ENCODE data around the gene CMC1. TPM values are rescaled to one million over a fixed set of nuclear protein-coding genes. Genes with fewer than 3 reads are reported as not detected.
A peak's percentile ranks its signal among the peaks of the same experiment; 100 is the strongest.

CMC1 gene
- total RNA-seq, 3 donors from 2014 or later, result 23.7 to 23.9 (median 23.7) TPM

DNA sequence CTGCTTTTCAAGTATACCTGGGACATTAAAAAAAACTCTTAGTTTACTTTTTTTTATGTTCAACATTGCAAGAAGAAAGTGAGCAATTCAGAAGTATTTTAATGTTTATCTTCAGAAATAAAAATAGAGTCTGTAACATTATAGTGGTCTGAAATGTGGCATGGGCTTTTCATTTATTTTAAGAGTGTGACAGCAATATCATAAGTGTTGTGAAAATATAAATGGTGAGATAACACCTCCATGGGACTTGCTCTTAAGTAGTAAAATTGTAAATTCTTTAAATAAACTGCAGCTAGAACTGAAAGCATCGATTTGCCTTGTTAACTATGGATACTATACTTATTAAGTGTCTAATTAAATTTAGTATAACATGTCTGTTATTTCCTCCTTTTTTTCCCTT, 58.3 kb downstream of the CMC1 start:
- Mint-ChIP-seq H3K4me1 (ENCODE audit: low read depth) (peaks cover 7% of the 10 kb centered on the region), H3K9me3 (no peaks in the 10 kb centered on the region), H3K4me3 (no peak overlapping the region), H3K27me3 (ENCODE audit: low read depth) (no peaks in the 10 kb centered on the region), H3K36me3 (ENCODE audit: insufficient read depth) (peaks cover 3% of the 10 kb centered on the region)
- ATAC-seq, result no peak
- no peak for DNase-seq

DNA sequence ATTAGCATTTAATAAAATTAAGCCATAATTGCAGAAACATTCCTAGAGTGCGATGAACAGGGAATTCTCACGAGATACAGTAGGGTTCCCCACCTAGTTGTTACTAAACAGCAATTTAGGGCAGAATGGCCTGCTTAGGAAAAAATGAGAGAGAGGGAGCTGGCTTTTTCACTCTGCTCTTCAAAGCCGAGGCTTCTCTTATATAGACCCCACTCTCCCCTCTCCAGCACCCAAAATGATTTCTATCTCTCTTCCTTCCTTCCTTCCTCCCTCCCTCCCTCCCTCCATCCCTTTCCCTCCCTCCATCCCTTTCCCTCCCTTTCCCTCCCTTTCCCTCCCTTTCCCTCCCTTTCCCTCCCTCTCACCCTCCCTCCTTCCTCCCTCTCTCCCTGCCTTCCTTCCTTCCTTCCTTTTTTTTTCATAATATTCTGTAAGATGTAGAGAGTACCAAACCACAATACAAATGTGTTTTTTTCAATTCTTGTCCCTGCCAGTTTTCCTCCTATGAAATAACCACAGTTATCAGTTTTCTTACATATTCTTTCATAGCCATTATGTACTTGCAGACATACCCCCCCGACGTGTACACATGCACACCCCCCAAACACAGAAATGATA, 59.0 kb downstream of the CMC1 start:
- DNase-seq, result no peak
- ATAC-seq, result no peak
- Mint-ChIP-seq H3K4me1 (ENCODE audit: low read depth) (peaks cover 5% of the 10 kb centered on the region), H3K9me3 (no peaks in the 10 kb centered on the region), H3K4me3 (no peak overlapping the region), H3K27me3 (ENCODE audit: low read depth) (no peaks in the 10 kb centered on the region), H3K36me3 (ENCODE audit: insufficient read depth) (peaks cover 9% of the 10 kb centered on the region)

DNA sequence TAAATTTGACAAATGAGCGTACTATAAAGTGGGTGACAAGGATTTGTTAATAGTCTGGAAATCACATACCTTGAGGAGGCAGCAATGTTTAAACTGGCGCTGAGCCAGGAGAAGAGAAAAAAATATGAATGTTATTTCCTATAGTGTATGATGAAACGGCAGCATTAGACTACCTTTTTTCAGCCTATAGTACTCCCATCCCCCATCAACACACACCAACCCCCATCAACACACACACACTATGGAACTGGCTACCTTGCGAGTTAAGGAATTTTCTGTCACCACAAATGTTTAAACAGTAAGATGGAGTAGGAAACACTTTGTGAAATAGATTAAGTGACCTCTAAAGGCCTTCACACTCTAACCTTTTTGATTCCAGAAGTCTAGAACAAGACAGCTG, 60.3 kb downstream of the CMC1 start:
- H3K4me3 Mint-ChIP-seq, result no peak overlapping the region
- peaks cover 10% of the 10 kb centered on the region for H3K36me3 Mint-ChIP-seq (ENCODE audit: insufficient read depth)
- no peaks in the 10 kb centered on the region for H3K9me3 Mint-ChIP-seq
- DNase-seq, result no peak
- no peak for ATAC-seq
- H3K4me1 Mint-ChIP-seq (ENCODE audit: low read depth), result no peaks in the 10 kb centered on the region
- no peaks in the 10 kb centered on the region for H3K27me3 Mint-ChIP-seq (ENCODE audit: low read depth)

DNA sequence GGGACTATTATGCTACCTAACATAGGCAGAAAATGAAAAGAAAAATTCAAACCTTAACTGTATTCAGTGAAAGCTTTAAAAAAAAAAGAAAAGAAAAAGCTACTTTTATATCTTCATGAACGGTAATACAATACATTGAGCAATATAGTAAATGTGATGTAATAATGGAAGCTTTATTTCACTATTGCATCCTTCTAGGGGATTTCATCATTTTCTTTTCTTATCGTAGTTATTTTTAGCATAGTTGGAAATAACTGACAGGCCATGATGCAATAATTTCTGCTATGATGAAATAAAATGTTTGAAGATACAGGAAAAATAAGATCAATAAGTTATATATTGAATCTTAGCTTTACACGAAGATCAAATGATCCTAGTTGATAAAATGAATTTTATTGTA, 66.8 kb downstream of the CMC1 start:
- Mint-ChIP-seq H3K27me3 (ENCODE audit: low read depth) (no peaks in the 10 kb centered on the region), H3K4me3 (no peak overlapping the region), H3K4me1 (ENCODE audit: low read depth) (no peaks in the 10 kb centered on the region), H3K36me3 (ENCODE audit: insufficient read depth) (peaks cover 8% of the 10 kb centered on the region), H3K9me3 (no peaks in the 10 kb centered on the region)
- no peak for ATAC-seq
- no peak for DNase-seq

DNA sequence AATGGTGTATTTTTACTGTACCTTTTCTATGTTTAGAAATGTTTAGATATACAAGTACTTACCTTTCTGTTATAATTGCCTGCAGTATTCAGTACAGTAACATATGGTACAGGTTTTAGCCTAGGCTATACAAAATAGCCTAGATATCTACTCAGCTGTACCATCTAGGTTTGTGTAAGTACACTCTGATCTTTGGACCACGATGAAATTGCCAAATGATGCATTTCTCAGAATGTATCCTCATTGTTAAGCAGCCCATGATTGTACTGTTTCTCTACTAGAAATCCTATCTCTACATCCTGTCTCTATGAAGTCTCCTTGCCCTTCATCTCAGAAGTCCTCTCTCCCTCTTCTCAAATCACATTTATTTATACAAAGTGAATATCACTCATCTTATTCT, 74.3 kb downstream of the CMC1 start:
- Mint-ChIP-seq H3K4me1 (ENCODE audit: low read depth) (peaks cover 4% of the 10 kb centered on the region), H3K9me3 (no peaks in the 10 kb centered on the region), H3K27me3 (ENCODE audit: low read depth) (no peaks in the 10 kb centered on the region), H3K4me3 (no peak overlapping the region), H3K36me3 (ENCODE audit: insufficient read depth) (peaks cover 10% of the 10 kb centered on the region)
- DNase-seq, result no peak
- ATAC-seq, result no peak

DNA sequence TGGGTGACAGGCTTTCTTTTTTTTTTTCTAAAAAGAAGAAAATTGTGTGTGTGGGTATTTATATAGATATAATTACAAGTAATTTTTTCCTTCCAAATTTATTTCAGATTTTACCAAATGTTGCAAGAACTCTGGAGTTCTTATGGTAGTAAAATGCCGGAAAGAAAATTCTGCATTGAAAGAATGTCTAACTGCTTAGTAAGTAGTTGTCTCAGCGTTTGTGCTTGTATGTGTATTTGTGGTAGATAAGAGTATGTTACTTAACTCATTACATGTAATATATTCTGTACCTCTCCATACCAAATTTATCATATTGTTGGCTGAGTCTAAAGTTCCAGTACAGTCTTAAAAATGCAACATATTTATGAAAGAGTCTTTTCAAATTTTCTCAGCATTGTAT, 74.8 kb downstream of the CMC1 start:
- Mint-ChIP-seq H3K36me3 (ENCODE audit: insufficient read depth) (peaks cover 14% of the 10 kb centered on the region), H3K27me3 (ENCODE audit: low read depth) (no peaks in the 10 kb centered on the region), H3K4me3 (no peak overlapping the region), H3K9me3 (no peaks in the 10 kb centered on the region), H3K4me1 (ENCODE audit: low read depth) (peaks cover 7% of the 10 kb centered on the region)
- DNase-seq, result no peak
- no peak for ATAC-seq

DNA sequence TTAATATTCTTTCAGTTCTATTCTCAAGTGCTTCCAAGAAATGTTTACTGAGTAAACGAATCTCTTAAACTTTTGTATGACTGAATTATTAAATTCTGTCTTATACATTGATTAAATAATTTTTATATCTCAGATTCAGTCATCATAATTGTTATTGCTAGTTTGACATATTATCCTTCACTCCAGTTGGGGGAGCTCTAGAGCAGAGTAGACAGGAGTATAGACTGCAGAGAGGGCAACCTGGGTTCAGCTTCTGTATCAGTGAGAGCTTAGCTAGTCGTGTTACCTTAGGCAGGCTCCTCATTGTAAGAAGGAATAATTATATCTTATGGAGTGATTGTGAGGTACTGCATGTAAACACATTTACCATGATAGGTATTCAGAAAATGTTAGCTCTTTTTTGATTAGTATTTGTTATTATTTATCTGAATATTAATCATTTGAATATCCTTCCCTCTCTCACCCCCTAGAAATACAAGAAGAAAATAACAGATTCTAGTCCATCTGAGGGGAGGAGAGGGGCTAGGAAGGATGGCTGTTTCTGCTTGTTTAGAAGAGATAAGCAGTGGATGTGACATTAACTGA, 76.1 kb downstream of the CMC1 start:
- Mint-ChIP-seq H3K27me3 (ENCODE audit: low read depth) (no peaks in the 10 kb centered on the region), H3K4me3 (no peak overlapping the region), H3K4me1 (ENCODE audit: low read depth) (peaks cover 7% of the 10 kb centered on the region), H3K36me3 (ENCODE audit: insufficient read depth) (peaks cover 15% of the 10 kb centered on the region), H3K9me3 (no peaks in the 10 kb centered on the region)
- ATAC-seq (peak; percentile 90), DNase-seq (peak; percentile 8)

DNA sequence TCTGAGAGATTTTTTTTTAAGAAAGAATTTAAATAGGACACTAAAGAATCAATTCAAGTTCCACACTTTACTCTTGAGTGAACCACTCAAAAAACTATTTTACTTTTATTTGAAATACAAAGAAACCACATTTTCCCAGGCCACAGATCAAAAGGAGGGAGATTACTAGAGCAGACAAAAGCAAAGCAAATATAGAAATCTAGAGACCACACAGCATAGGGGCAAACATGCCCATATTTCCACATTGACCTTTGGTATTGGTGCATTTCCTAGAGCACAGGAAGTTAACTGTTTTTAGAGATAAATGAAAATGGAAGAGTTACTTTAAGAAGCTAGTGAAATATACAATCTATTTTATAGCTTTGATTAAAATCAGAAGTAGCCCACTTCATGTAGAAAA, 79.6 kb downstream of the CMC1 start:
- no peaks in the 10 kb centered on the region for H3K9me3 Mint-ChIP-seq
- ATAC-seq (no peak), DNase-seq (no peak)
- H3K4me1 Mint-ChIP-seq (ENCODE audit: low read depth), result peaks cover 15% of the 10 kb centered on the region
- peaks cover 24% of the 10 kb centered on the region for H3K36me3 Mint-ChIP-seq (ENCODE audit: insufficient read depth)
- H3K4me3 Mint-ChIP-seq, result no peak overlapping the region
- H3K27me3 Mint-ChIP-seq (ENCODE audit: low read depth), result no peaks in the 10 kb centered on the region

DNA sequence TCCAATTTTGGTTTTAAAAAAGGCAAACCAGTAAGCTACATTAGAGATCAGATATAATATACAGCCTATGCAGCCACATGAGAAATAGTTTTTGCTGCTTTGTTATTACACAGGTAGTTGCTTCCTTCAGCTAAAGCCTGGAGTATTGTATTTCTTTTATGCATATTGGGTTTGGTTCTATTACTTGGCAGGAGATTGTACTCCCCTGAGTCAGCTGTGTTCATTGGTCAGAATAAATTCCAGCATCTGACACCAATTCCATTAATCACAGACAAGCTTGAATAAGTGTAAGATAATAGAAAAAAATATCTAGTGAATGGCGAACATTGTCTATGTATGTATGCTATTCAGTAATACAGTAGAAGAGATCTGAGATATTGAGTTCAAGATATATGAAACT, 81.0 kb downstream of the CMC1 start:
- Mint-ChIP-seq H3K4me1 (ENCODE audit: low read depth) (peaks cover 27% of the 10 kb centered on the region), H3K27me3 (ENCODE audit: low read depth) (no peaks in the 10 kb centered on the region), H3K4me3 (no peak overlapping the region), H3K9me3 (no peaks in the 10 kb centered on the region), H3K36me3 (ENCODE audit: insufficient read depth) (peaks cover 24% of the 10 kb centered on the region)
- DNase-seq, result no peak
- ATAC-seq, result no peak

DNA sequence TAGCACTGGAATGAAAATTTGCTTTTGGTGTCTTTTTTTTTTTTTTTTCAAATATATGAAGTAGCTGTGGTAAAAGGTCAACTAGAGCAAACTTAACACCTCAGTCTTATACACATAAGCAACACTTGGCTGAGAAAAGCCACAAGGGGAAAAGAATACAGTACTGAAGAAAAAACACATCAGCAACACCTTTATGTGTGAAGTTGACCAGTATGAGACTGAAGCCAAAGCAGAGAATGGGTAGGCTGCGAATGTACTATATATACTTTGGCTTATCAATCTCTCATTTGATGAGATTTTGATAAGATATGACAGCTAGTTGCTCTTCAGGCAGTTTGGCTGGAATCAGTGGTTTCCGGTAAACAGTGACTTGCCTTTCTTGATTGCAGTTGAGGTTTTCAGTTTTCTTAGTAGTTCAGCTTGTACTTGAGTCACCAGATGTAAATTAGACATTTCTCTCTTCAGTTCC, 85.1 kb downstream of the CMC1 start:
- Mint-ChIP-seq H3K4me3 (no peak overlapping the region), H3K36me3 (ENCODE audit: insufficient read depth) (peaks cover 10% of the 10 kb centered on the region), H3K27me3 (ENCODE audit: low read depth) (no peaks in the 10 kb centered on the region), H3K9me3 (no peaks in the 10 kb centered on the region), H3K4me1 (ENCODE audit: low read depth) (peaks cover 24% of the 10 kb centered on the region)
- DNase-seq, result peak; percentile 13
- peak; percentile 92 to 93 for ATAC-seq

DNA sequence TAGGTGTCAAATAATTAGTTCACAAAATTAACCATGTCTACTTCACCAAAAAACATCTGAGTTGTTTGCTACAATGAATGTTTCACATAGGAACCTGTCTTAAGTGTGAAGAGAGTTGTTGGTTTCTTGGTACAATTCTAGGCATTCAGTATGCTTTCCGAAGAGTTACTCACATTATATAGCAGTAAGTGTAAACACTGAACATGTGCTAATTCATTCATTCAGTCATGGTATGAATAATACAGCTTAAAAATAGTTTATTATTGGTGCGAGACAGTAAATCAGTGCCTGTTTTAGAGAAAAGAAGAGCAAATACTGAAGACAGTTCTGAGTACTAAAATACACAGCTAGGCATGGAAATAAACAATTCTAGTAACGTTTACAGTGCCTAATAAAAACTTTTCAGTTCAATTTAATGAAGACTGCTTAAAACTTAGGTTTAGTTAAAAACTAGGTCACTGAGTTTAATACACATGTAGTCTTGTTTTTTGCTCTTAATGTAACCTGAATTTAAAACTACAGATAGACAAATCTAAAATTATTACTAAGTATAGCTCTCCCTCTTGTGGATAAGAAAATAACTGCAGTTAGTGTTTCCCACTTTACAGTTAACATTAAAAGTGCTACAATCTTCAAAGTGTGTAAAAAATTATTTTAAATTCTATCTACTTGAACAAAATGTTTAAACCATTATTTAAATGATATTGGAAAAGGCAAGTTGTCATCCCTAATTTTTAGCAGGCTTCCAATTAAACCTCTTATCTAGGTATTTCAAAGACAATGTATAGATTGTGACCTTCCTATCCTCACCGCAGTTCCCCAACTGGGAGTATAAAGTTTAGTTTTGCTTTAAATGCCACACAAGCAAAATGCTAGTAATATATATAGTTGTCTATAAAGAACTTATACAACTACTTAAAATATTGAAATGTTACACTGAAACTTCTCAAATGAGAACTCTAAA, 87.1 kb downstream of the CMC1 start:
- H3K36me3 Mint-ChIP-seq (ENCODE audit: insufficient read depth), result peaks cover 8% of the 10 kb centered on the region
- no peak for DNase-seq
- no peak for ATAC-seq
- H3K27me3 Mint-ChIP-seq (ENCODE audit: low read depth), result no peaks in the 10 kb centered on the region
- H3K4me3 Mint-ChIP-seq, result no peak overlapping the region
- no peaks in the 10 kb centered on the region for H3K9me3 Mint-ChIP-seq
- H3K4me1 Mint-ChIP-seq (ENCODE audit: low read depth), result peaks cover 24% of the 10 kb centered on the region

DNA sequence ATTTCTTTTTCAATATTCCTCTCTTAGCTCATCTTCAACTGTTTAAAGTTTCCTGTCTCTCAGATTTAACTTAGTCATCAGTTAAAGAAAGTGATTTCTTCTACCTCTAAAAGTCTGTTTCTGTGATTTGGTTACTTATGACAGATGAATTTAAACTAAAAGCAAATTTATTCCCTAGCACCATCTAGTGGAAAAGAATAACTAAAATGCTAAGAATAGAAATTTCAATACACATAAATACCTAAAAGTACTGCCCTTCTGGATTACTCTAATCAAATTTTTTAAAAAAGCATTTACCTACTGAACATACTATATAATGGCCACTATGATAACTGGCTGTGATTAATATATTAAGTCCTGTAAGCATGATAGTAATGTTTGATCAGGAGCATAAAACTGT, 93.1 kb downstream of the CMC1 start:
- Mint-ChIP-seq H3K36me3 (ENCODE audit: insufficient read depth) (peaks cover 7% of the 10 kb centered on the region), H3K4me1 (ENCODE audit: low read depth) (peaks cover 10% of the 10 kb centered on the region), H3K9me3 (no peaks in the 10 kb centered on the region), H3K4me3 (no peak overlapping the region), H3K27me3 (ENCODE audit: low read depth) (no peaks in the 10 kb centered on the region)
- no peak for ATAC-seq
- no peak for DNase-seq

DNA sequence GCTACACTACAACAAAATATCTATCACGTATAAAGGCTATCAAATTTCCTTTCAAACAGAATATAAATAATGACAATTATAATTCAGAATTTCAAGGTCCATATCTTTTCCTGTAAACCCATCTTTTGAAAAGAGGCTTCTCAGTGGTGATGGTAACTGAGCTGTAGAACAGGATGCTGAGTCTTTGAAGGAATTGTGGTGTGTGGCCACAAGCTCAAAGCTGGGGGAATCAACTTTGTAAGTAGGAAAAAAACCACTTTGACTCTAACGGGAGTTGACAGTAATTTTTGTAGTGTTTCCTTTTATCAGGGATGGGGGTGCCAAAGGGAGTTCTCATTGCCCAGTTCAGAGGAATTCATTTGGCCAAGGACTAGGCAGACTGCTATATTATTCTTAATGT, 93.8 kb downstream of the CMC1 start:
- peaks cover 8% of the 10 kb centered on the region for H3K36me3 Mint-ChIP-seq (ENCODE audit: insufficient read depth)
- no peak overlapping the region for H3K4me3 Mint-ChIP-seq
- H3K27me3 Mint-ChIP-seq (ENCODE audit: low read depth), result no peaks in the 10 kb centered on the region
- DNase-seq (no peak), ATAC-seq (no peak)
- H3K4me1 Mint-ChIP-seq (ENCODE audit: low read depth), result peaks cover 10% of the 10 kb centered on the region
- H3K9me3 Mint-ChIP-seq, result no peaks in the 10 kb centered on the region

DNA sequence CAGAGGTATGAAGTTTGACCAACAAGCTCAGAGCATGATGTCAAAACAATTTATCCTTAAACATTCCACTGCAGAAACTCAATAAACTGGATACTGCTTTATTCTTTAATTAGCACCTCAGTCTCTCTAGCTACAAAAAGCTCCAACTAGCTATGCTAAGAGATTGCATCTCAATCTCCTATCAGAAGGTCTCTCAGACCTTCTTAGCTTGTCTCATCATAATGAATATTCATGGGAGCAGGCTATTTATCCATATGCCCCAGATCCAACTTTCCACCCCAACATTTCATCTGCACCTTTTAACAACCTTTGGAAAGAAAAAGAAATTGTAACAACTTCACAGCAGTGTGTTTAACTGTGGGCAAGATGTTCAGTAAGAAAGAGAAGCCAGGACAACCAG, 95.8 kb downstream of the CMC1 start:
- ATAC-seq (no peak), DNase-seq (no peak)
- H3K36me3 Mint-ChIP-seq (ENCODE audit: insufficient read depth), result peaks cover 8% of the 10 kb centered on the region
- H3K27me3 Mint-ChIP-seq (ENCODE audit: low read depth), result no peaks in the 10 kb centered on the region
- H3K4me3 Mint-ChIP-seq, result no peak overlapping the region
- no peaks in the 10 kb centered on the region for H3K9me3 Mint-ChIP-seq
- H3K4me1 Mint-ChIP-seq (ENCODE audit: low read depth), result peaks cover 13% of the 10 kb centered on the region

DNA sequence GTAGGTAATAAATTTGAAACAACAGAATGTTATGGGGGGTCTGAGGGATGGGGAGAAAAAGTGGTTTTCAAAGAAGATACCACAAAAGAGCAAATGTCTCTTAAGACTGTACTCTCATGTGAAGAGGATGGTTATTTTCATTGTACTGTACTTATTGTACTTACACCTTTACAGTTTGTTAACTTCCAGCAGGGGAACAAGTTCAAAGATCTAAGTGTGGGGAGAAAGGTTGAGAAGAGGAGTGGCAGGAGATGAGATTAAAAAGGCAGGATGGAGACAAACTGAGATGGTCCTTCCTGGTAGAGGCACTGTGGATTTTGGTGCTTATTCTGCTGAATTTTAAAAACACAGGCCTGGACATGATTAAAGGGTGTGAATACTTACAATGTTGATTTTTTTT, 101.7 kb downstream of the CMC1 start:
- H3K36me3 Mint-ChIP-seq (ENCODE audit: insufficient read depth), result peaks cover 3% of the 10 kb centered on the region
- ATAC-seq, result no peak
- H3K27me3 Mint-ChIP-seq (ENCODE audit: low read depth), result no peaks in the 10 kb centered on the region
- no peak for DNase-seq
- peaks cover 49% of the 10 kb centered on the region for H3K4me1 Mint-ChIP-seq (ENCODE audit: low read depth)
- H3K9me3 Mint-ChIP-seq, result no peaks in the 10 kb centered on the region
- H3K4me3 Mint-ChIP-seq, result no peak overlapping the region

All from activated T-cell treated with anti-CD3 and anti-CD28 coated beads, Interleukin-2, amount 50 U/mL, for 4 hours (primary cell).